Neuronal stem cell (in vitro differentiated cells): ENCODE data around the gene RIN3.

Experiments used
- DNase-seq: peaks from one replicate; pipeline ENCODE4 v3.0.0-alpha.2; 2013; ENCODE audit warnings: low spot score
- H2AFZ ChIP-seq: one replicate; pipeline ENCODE4 v1.6.1; 2013; ENCODE audit warnings: mild to moderate bottlenecking, low read length, inconsistent platforms
- H2AK5ac ChIP-seq: 2 replicates; pipeline ENCODE4 v1.6.1; 2013; ENCODE audit warnings: low read depth, mild to moderate bottlenecking, inconsistent platforms, low read length, moderate library complexity, mixed read lengths
- H2BK120ac ChIP-seq: 2 replicates; pipeline ENCODE4 v1.6.1; 2013; ENCODE audit warnings: low read depth, mild to moderate bottlenecking, inconsistent platforms, low read length, moderate library complexity, mixed read lengths
- H2BK12ac ChIP-seq: one replicate; pipeline ENCODE4 v1.6.1; 2013; ENCODE audit warnings: low read length, inconsistent platforms
- H2BK15ac ChIP-seq: 2 replicates; pipeline ENCODE4 v1.6.1; 2013; ENCODE audit warnings: mild to moderate bottlenecking, low read length, inconsistent platforms, mixed read lengths
- H2BK5ac ChIP-seq: one replicate; pipeline ENCODE4 v1.6.1; 2013; ENCODE audit warnings: inconsistent platforms, mild to moderate bottlenecking, low read length, moderate library complexity
- H3K14ac ChIP-seq: one replicate; pipeline ENCODE4 v1.6.1; 2013; ENCODE audit warnings: low read length, inconsistent platforms
- H3K18ac ChIP-seq: 2 replicates; pipeline ENCODE4 v1.6.1; 2013; ENCODE audit warnings: low read length, inconsistent platforms
- H3K23ac ChIP-seq: 2 replicates; pipeline ENCODE4 v1.6.1; 2013; ENCODE audit warnings: low read depth, mild to moderate bottlenecking, mixed read lengths, low read length, inconsistent platforms; ENCODE audit not compliant: poor library complexity
- H3K27ac ChIP-seq: replicated peaks from 3 replicates; pipeline ENCODE4 v1.5.1; 2013; ENCODE audit warnings: low read length, inconsistent platforms
- H3K27me3 ChIP-seq, 3 experiments: 2 replicates each; pipeline ENCODE4 v1.6.1; 2013; ENCODE audit warnings: low read length in 3 of 3, mild to moderate bottlenecking in 2 of 3, inconsistent platforms in 1 of 3, low read depth in 1 of 3, mixed read lengths in 1 of 3, moderate library complexity in 1 of 3; ENCODE audit not compliant: control insufficient read depth in 3 of 3, insufficient read depth in 3 of 3
- H3K36me3 ChIP-seq, 2 donors: replicated peaks in 1 of 2; 2 replicates each; pipeline ENCODE4 v1.6.1; 2013; ENCODE audit warnings: low read length in 2 of 2; ENCODE audit not compliant: control insufficient read depth in 2 of 2, insufficient read depth in 2 of 2
- H3K4ac ChIP-seq: 2 replicates; pipeline ENCODE4 v1.6.1; 2013; ENCODE audit warnings: inconsistent platforms, mild to moderate bottlenecking, low read length, moderate library complexity
- H3K4me1 ChIP-seq, 2 donors: 1 replicate in 1 of 2; 2 replicates in 1 of 2; pipeline ENCODE4 v1.6.1; 2013; ENCODE audit warnings: low read length in 2 of 2, low read depth in 1 of 2; ENCODE audit not compliant: control insufficient read depth in 2 of 2, insufficient read depth in 1 of 2
- H3K4me2 ChIP-seq: one replicate; pipeline ENCODE4 v1.6.1; 2013; ENCODE audit warnings: mild to moderate bottlenecking, low read length, inconsistent platforms; ENCODE audit not compliant: insufficient read depth, poor library complexity, severe bottlenecking
- H3K4me3 ChIP-seq, 2 donors: 2 replicates each; pipeline ENCODE4 v1.5.1; 2013; ENCODE audit warnings: low read length in 2 of 2, mild to moderate bottlenecking in 2 of 2, inconsistent platforms in 1 of 2, moderate library complexity in 1 of 2
- H3K79me1 ChIP-seq: one replicate; pipeline ENCODE4 v1.6.1; 2013; ENCODE audit warnings: low read depth, mild to moderate bottlenecking, inconsistent platforms, low read length, moderate library complexity
- H3K9ac ChIP-seq: one replicate; pipeline ENCODE4 v1.6.1; 2013; ENCODE audit warnings: mild to moderate bottlenecking, low read depth, low read length, inconsistent platforms; ENCODE audit not compliant: poor library complexity
- H3K9me3 ChIP-seq, 2 donors: replicated peaks in 1 of 2; 2 replicates each; pipeline versions ENCODE3 to v1.6.1; 2013; ENCODE audit warnings: low read length in 2 of 2, mild to moderate bottlenecking in 2 of 2, inconsistent platforms in 1 of 2, low read depth in 1 of 2, mixed read lengths in 1 of 2, moderate library complexity in 1 of 2; ENCODE audit not compliant: control insufficient read depth in 2 of 2, insufficient read depth in 1 of 2
- H4K8ac ChIP-seq: one replicate; pipeline ENCODE4 v1.6.1; 2013; ENCODE audit warnings: low read depth, mild to moderate bottlenecking, inconsistent platforms, low read length, moderate library complexity
- H4K91ac ChIP-seq: one replicate; pipeline ENCODE4 v1.6.1; 2013; ENCODE audit warnings: low read length, low read depth, mild to moderate bottlenecking, inconsistent platforms; ENCODE audit not compliant: poor library complexity
- WGBS, 2 donors: extraction: QIAGEN DNeasy Blood & Tissue Kit; methylation state at CpG; one replicate each; pipeline ENCODE4 v1.1.7; 2013; ENCODE audit warnings: missing lambda C conversion rate in 2 of 2, mixed read lengths in 1 of 2; ENCODE audit not compliant: insufficient read length in 2 of 2, insufficient replicate concordance in 1 of 2; ENCODE audit errors: extremely low coverage in 2 of 2; 5-methylcytosine and 5-hydroxymethylcytosine counted together

Gene RIN3

GRCh38 chr14:92603309-92604242 is 90.0 kb downstream of the RIN3 start:
- no peaks in the 10 kb centered on the region for H3K27me3 ChIP-seq
- H3K14ac ChIP-seq = no peak overlapping the region
- no peak overlapping the region for H4K8ac ChIP-seq
- no peak overlapping the region for H2AFZ ChIP-seq
- no peak overlapping the region for H2BK120ac ChIP-seq
- no peak overlapping the region for H3K4me3 ChIP-seq
- H3K4me2 ChIP-seq = peak overlapping the region; percentile 11
- no peak overlapping the region for H3K9ac ChIP-seq
- H3K79me1 ChIP-seq = no peaks in the 10 kb centered on the region
- peak; percentile 18 for DNase-seq
- no peak overlapping the region for H2AK5ac ChIP-seq
- no peak overlapping the region for H2BK12ac ChIP-seq
- H3K23ac ChIP-seq = no peak overlapping the region
- peaks cover 6 to 12% of the 10 kb centered on the region in 2 donors for H3K4me1 ChIP-seq
- no peak overlapping the region for H4K91ac ChIP-seq
- H2BK15ac ChIP-seq = no peak overlapping the region
- H3K18ac ChIP-seq = no peak overlapping the region
- no peak overlapping the region for H2BK5ac ChIP-seq
- no peak overlapping the region for H3K4ac ChIP-seq
- H3K9me3 ChIP-seq = no peaks in the 10 kb centered on the region
- WGBS, 2 donors = no CpG with 5 or more reads among the region's 14 CpGs
- H3K27ac ChIP-seq = no peak overlapping the region
- no peaks in the 10 kb centered on the region for H3K36me3 ChIP-seq

- Histone ChIP-seq H2BK15ac (no peak overlapping the region), H3K18ac (no peak overlapping the region), H2BK120ac (no peak overlapping the region), H3K4me2 (no peak overlapping the region), H3K23ac (no peak overlapping the region), H3K4ac (no peak overlapping the region), H2BK12ac (no peak overlapping the region), H2AFZ (no peak overlapping the region), H3K9me3 (no peaks in the 10 kb centered on the region), H3K14ac (no peak overlapping the region), H3K79me1 (no peaks in the 10 kb centered on the region), H4K8ac (no peak overlapping the region), H4K91ac (no peak overlapping the region), H2BK5ac (no peak overlapping the region), H3K4me1 (peaks cover 6 to 12% of the 10 kb centered on the region in 2 donors), H3K27me3 (no peaks in the 10 kb centered on the region), H3K36me3 (no peaks in the 10 kb centered on the region), H3K9ac (no peak overlapping the region), H3K4me3 (no peak overlapping the region), H2AK5ac (no peak overlapping the region), H3K27ac (no peak overlapping the region)
- no peak for DNase-seq
- no CpG with 5 or more reads among the region's 5 CpGs for WGBS, 2 donors
Measured at GRCh38 chr14:92605274-92605940, 91.8 kb downstream of the RIN3 start.

- Histone ChIP-seq H3K14ac (no peak overlapping the region), H3K4ac (no peak overlapping the region), H2BK120ac (no peak overlapping the region), H3K4me1 (peaks cover 6 to 12% of the 10 kb centered on the region in 2 donors), H3K27ac (no peak overlapping the region), H3K9me3 (no peaks in the 10 kb centered on the region), H3K4me3 (no peak overlapping the region), H3K79me1 (no peaks in the 10 kb centered on the region), H2AK5ac (no peak overlapping the region), H2BK15ac (no peak overlapping the region), H2AFZ (no peak overlapping the region), H2BK12ac (no peak overlapping the region), H3K9ac (no peak overlapping the region), H3K23ac (no peak overlapping the region), H3K27me3 (no peaks in the 10 kb centered on the region), H3K36me3 (no peaks in the 10 kb centered on the region), H2BK5ac (no peak overlapping the region), H3K18ac (no peak overlapping the region), H3K4me2 (no peak overlapping the region), H4K8ac (no peak overlapping the region), H4K91ac (no peak overlapping the region)
- no CpG with 5 or more reads among the region's 3 CpGs for WGBS, 2 donors
- DNase-seq = no peak
Measured at GRCh38 chr14:92607251-92607650, 93.7 kb downstream of the RIN3 start.

- no peak overlapping the region for H2AK5ac ChIP-seq
- no CpG with 5 or more reads among the region's 5 CpGs for WGBS, 2 donors
- DNase-seq = no peak
Measured at GRCh38 chr14:92607702-92608429, 94.3 kb downstream of the RIN3 start.

More at GRCh38 chr14:92607702-92608429, 94.3 kb downstream of the RIN3 start:
- no peak overlapping the region for H3K27ac ChIP-seq
- H4K8ac ChIP-seq = no peak overlapping the region
- H3K9me3 ChIP-seq = no peaks in the 10 kb centered on the region
- H2AFZ ChIP-seq = no peak overlapping the region
- peaks cover 6 to 12% of the 10 kb centered on the region in 2 donors for H3K4me1 ChIP-seq
- H3K36me3 ChIP-seq = no peaks in the 10 kb centered on the region
- no peak overlapping the region for H2BK12ac ChIP-seq
- no peaks in the 10 kb centered on the region for H3K79me1 ChIP-seq
- H3K23ac ChIP-seq = no peak overlapping the region
- no peaks in the 10 kb centered on the region for H3K27me3 ChIP-seq
- no peak overlapping the region for H2BK120ac ChIP-seq
- H3K14ac ChIP-seq = no peak overlapping the region
- H3K9ac ChIP-seq = no peak overlapping the region
- H2BK15ac ChIP-seq = no peak overlapping the region
- no peak overlapping the region for H2BK5ac ChIP-seq
- H3K4me3 ChIP-seq = no peak overlapping the region
- no peak overlapping the region for H3K18ac ChIP-seq
- H3K4me2 ChIP-seq = no peak overlapping the region
- no peak overlapping the region for H3K4ac ChIP-seq
- H4K91ac ChIP-seq = no peak overlapping the region
